IMR-90 (cell line): Measurements from ENCODE around the gene PPM1J. TPM values are rescaled to one million over a fixed set of nuclear protein-coding genes. Genes with fewer than 3 reads are reported as not detected.

Experiments used
- ATAC-seq: fragments of 200-7000 bp; cut with Tn5 transposase; 2 replicates; pipeline ENCODE4 v1.9.1; 2020; ENCODE audit warnings: low read depth, mild to moderate bottlenecking, moderate library complexity
- BruUV-seq: library from RNA; stranded (reverse); fragments of 400-500 nt; replicated peaks from 2 replicates; lab custom pipeline; 2021; lab: Mats Ljungman, UMichigan
- CTCF ChIA-PET: fragments of 300-600 bp; formaldehyde crosslinking; extraction: SDS; loops from one replicate; lab custom pipeline; 2021; ENCODE audit warnings: antibody characterized with exemption; lab: Yijun Ruan, JAX
- POLR2A ChIA-PET: fragments of 300-600 bp; sonication (Branson Sonifier 250); formaldehyde crosslinking; loops from one replicate; lab custom pipeline; 2022; ENCODE audit warnings: antibody characterized with exemption; ENCODE audit not compliant: unreplicated experiment; lab: Charles Lee
- DNase-seq: peaks from one replicate; pipeline ENCODE4 v3.0.0; 2013
- H2AFZ ChIP-seq: replicated peaks from 2 replicates; pipeline ENCODE3; 2013; ENCODE audit warnings: low read length, mild to moderate bottlenecking; ENCODE audit not compliant: poor library complexity
- H2AK5ac ChIP-seq: 2 replicates; pipeline ENCODE4 v1.6.1; 2013; ENCODE audit warnings: low read depth, low read length, inconsistent platforms
- H2AK9ac ChIP-seq: replicated peaks from 2 replicates; pipeline ENCODE3; 2013; ENCODE audit warnings: mild to moderate bottlenecking, low read depth, low read length, moderate library complexity; ENCODE audit not compliant: poor library complexity
- H2BK120ac ChIP-seq: 2 replicates; pipeline ENCODE4 v1.6.1; 2013; ENCODE audit warnings: low read depth, low read length, inconsistent platforms
- H2BK15ac ChIP-seq: 3 replicates; pipeline ENCODE4 v1.6.1; 2013; ENCODE audit warnings: low read depth, low read length, inconsistent platforms
- H2BK20ac ChIP-seq: 2 replicates; pipeline ENCODE4 v1.6.1; 2013; ENCODE audit warnings: low read depth, mild to moderate bottlenecking, inconsistent platforms, low read length, moderate library complexity
- H2BK5ac ChIP-seq: 2 replicates; pipeline ENCODE4 v1.6.1; 2013; ENCODE audit warnings: mild to moderate bottlenecking, low read depth, low read length, inconsistent platforms; ENCODE audit not compliant: poor library complexity, severe bottlenecking
- H3K14ac ChIP-seq: replicated peaks from 2 replicates; pipeline ENCODE4 v1.6.1; 2013; ENCODE audit warnings: low read depth, low read length, inconsistent platforms
- H3K18ac ChIP-seq: 2 replicates; pipeline ENCODE4 v1.6.1; 2013; ENCODE audit warnings: low read depth, low read length, control low read depth
- H3K23ac ChIP-seq: 2 replicates; pipeline ENCODE4 v1.6.1; 2013; ENCODE audit warnings: low read depth, low read length, inconsistent platforms
- H3K27ac ChIP-seq: 2 replicates; pipeline ENCODE4 v1.5.1; 2013; ENCODE audit warnings: mild to moderate bottlenecking, control low read depth, low read length; ENCODE audit not compliant: insufficient read depth
- H3K27me3 ChIP-seq: 2 replicates; pipeline ENCODE4 v1.6.1; 2013; ENCODE audit warnings: low read length; ENCODE audit not compliant: control insufficient read depth, insufficient read depth
- H3K36me3 ChIP-seq: 2 replicates; pipeline ENCODE4 v1.6.1; 2013; ENCODE audit warnings: low read length, mixed read lengths; ENCODE audit not compliant: control insufficient read depth, insufficient read depth
- H3K4ac ChIP-seq: 2 replicates; pipeline ENCODE4 v1.6.1; 2013; ENCODE audit warnings: low read depth, low read length, inconsistent platforms
- H3K4me1 ChIP-seq: 2 replicates; pipeline ENCODE4 v1.6.1; 2013; ENCODE audit warnings: low read length, mixed read lengths; ENCODE audit not compliant: control insufficient read depth, insufficient read depth
- H3K4me2 ChIP-seq: 2 replicates; pipeline ENCODE4 v1.6.1; 2013; ENCODE audit warnings: low read depth, mild to moderate bottlenecking, control low read depth, low read length, moderate library complexity
- H3K4me3 ChIP-seq: 2 replicates; pipeline ENCODE4 v1.5.1; 2013; ENCODE audit warnings: low read depth, mild to moderate bottlenecking, control low read depth, low read length, moderate library complexity; ENCODE audit not compliant: insufficient read depth
- H3K56ac ChIP-seq: 2 replicates; pipeline ENCODE4 v1.6.1; 2013; ENCODE audit warnings: low read length, inconsistent platforms; ENCODE audit not compliant: insufficient read depth; ENCODE audit errors: extremely low read depth
- H3K79me1 ChIP-seq, 2 experiments: 2 replicates each; pipeline ENCODE4 v1.6.1; 2013; ENCODE audit warnings: low read length in 2 of 2, inconsistent platforms in 1 of 2, low read depth in 1 of 2
- H3K9ac ChIP-seq: 2 replicates; pipeline ENCODE4 v1.6.1; 2013; ENCODE audit warnings: low read depth, low read length, control low read depth
- H3K9me1 ChIP-seq: 2 replicates; pipeline ENCODE4 v1.6.1; 2013; ENCODE audit warnings: low read length, inconsistent platforms; ENCODE audit not compliant: insufficient read depth
- H3K9me3 ChIP-seq: 2 replicates; pipeline ENCODE4 v1.6.1; 2013; ENCODE audit warnings: low read length; ENCODE audit not compliant: control insufficient read depth, insufficient read depth
- H4K20me1 ChIP-seq: 2 replicates; pipeline ENCODE4 v1.6.1; 2013; ENCODE audit warnings: low read length, inconsistent platforms; ENCODE audit not compliant: insufficient read depth
- H4K5ac ChIP-seq: 2 replicates; pipeline ENCODE4 v1.6.1; 2013; ENCODE audit warnings: mild to moderate bottlenecking, low read depth, low read length, control low read depth
- H4K8ac ChIP-seq, 2 experiments: 2 replicates each; pipeline ENCODE4 v1.6.1; 2013; ENCODE audit warnings: low read depth in 2 of 2, low read length in 2 of 2, control low read depth in 1 of 2, inconsistent platforms in 1 of 2
- H4K91ac ChIP-seq: 2 replicates; pipeline ENCODE4 v1.6.1; 2013; ENCODE audit warnings: low read depth, low read length, inconsistent platforms; ENCODE audit not compliant: insufficient read depth
- BHLHE40 ChIP-seq: fragments of 150-350 bp; IDR thresholded peaks from 2 replicates; pipeline ENCODE4 v1.6.1; 2016; ENCODE audit warnings: mild to moderate bottlenecking, low read depth, low read length
- FOS ChIP-seq: fragments of 150-350 bp; IDR thresholded peaks from 2 replicates; pipeline ENCODE4 v1.6.1; 2016; ENCODE audit warnings: low read depth, low read length
- RCOR1 ChIP-seq: IDR thresholded peaks from 2 replicates; pipeline ENCODE4 v1.6.1; 2012; ENCODE audit warnings: mild to moderate bottlenecking, low read length, improper control_type of control experiment; ENCODE audit not compliant: insufficient replicate concordance
- SMC3 ChIP-seq: fragments of 150-350 bp; IDR thresholded peaks from 2 replicates; pipeline ENCODE4 v1.6.1; 2016; ENCODE audit warnings: low read depth, mild to moderate bottlenecking, antibody characterized with exemption, low read length, moderate library complexity
- USF2 ChIP-seq: fragments of 150-350 bp; IDR thresholded peaks from 2 replicates; pipeline ENCODE4 v1.6.1; 2017; ENCODE audit warnings: mild to moderate bottlenecking, antibody characterized with exemption, low read length, low read depth
- WGBS, 2 experiments: methylation state at CpG; one replicate each; pipeline versions ENCODE4 v1.1.5 to v1.1.7; 2013; ENCODE audit warnings: missing lambda C conversion rate in 2 of 2; ENCODE audit not compliant: insufficient read length in 1 of 2; ENCODE audit errors: extremely low coverage in 2 of 2; 5-methylcytosine and 5-hydroxymethylcytosine counted together
- dilution Hi-C: fragments of 300-500 bp; cut with HindIII; formaldehyde crosslinking; loops from one replicate; pipeline ENCODE4 v1.14.3; 2018; ENCODE audit warnings: low sequenced_read_pairs; ENCODE audit not compliant: unreplicated experiment
- in situ Hi-C: fragments of 300-500 bp; cut with MboI; formaldehyde crosslinking; loops from 3 replicates; pipeline ENCODE4 v1.14.3; 2019; ENCODE audit warnings: low sequenced_read_pairs, inconsistent platforms, mixed read lengths
- intact Hi-C: fragments of 100-400 bp; cut with micrococcal nuclease; formaldehyde crosslinking; loops from 2 replicates; pipeline ENCODE4 v1.10.0; 2022
- polyA plus RNA-seq, 3 experiments: library from polyadenylated mRNA; depleted of rRNA; stranded (reverse); fragments of >200 nt; gene quantifications; 2 replicates each; pipeline ENCODE4 v1.2.3, GENCODE V29; 2012; ENCODE audit warnings: low replicate concordance in 1 of 3
- total RNA-seq: library from RNA; depleted of rRNA; stranded (reverse); fragments of >200 nt; gene quantifications from 2 replicates; pipeline ENCODE4 v1.2.3, GENCODE V29; 2012

PPM1J gene
- total and polyA plus RNA-seq, 2 of the 4 experiments (the other 2 are of a cell fraction), result 1.8 to 2.4 TPM

DNA sequence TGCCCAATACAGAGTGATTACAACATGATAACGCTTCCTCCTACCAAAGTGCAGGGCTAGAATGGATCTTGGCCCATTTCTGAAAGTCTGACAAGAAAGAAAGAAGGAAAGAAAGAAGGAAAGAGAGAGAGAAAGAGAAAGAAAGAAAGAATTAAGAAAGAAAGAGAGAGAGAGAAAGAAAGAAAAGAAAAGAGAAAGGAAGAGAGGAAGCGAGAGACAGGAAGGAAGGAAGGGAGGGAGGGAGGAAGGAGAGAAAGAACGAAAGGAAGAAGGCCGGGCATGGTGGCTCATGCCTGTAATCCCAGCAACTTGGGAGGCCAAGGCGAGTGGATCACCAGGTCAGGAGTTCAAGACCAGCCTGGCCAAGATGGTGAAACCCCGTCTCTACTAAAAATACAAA is 44.1 kb upstream of the PPM1J start:
- no TSS peak for BruUV-seq

More for the DNA sequence above, 44.1 kb upstream of the PPM1J start:
- H3K23ac ChIP-seq, result no peak overlapping the region
- H2BK120ac ChIP-seq, result no peak overlapping the region
- no peak overlapping the region for H2BK15ac ChIP-seq
- H4K91ac ChIP-seq, result no peak overlapping the region
- DNase-seq (no peak), ATAC-seq (no peak)
- no peak overlapping the region for H2AK5ac ChIP-seq
- in situ Hi-C loops (no loop called here), dilution Hi-C loops (no loop called here), intact Hi-C loops (no loop called here)
- H3K9ac ChIP-seq, result no peak overlapping the region
- no peak overlapping the region for H3K14ac ChIP-seq
- H2AK9ac ChIP-seq, result no peak overlapping the region
- H2AFZ ChIP-seq, result no peak overlapping the region
- H3K4ac ChIP-seq, result no peak overlapping the region
- no peaks in the 10 kb centered on the region for H3K79me1 ChIP-seq
- H4K8ac ChIP-seq, result no peak overlapping the region
- H3K9me3 ChIP-seq, result peaks cover 3% of the 10 kb centered on the region; the same call in 1 of the 2 replicates
- H3K27me3 ChIP-seq, result peaks cover 10% of the 10 kb centered on the region
- no peaks in the 10 kb centered on the region for H4K20me1 ChIP-seq
- no peak overlapping the region for H3K4me2 ChIP-seq
- TF ChIP-seq FOS (no peak), USF2 (no peak), RCOR1 (no peak), BHLHE40 (no peak), SMC3 (no peak)
- WGBS, 2 experiments, result 90% methylated on average over 2 of the region's 6 CpGs; no CpG with 5 or more reads in 1 of the 2 experiments
- H2BK20ac ChIP-seq, result no peak overlapping the region
- no peak overlapping the region for H3K56ac ChIP-seq
- ChIA-PET POLR2A (no interaction called here), CTCF (no interaction called here)
- H3K18ac ChIP-seq, result no peak overlapping the region
- H3K4me1 ChIP-seq, result peaks cover 9% of the 10 kb centered on the region
- no peak overlapping the region for H3K4me3 ChIP-seq
- H3K9me1 ChIP-seq, result no peaks in the 10 kb centered on the region
- H3K36me3 ChIP-seq, result no peaks in the 10 kb centered on the region
- no peak overlapping the region for H4K5ac ChIP-seq
- H3K27ac ChIP-seq, result no peak overlapping the region
- no peak overlapping the region for H2BK5ac ChIP-seq
